Breast epithelium (tissue), 4 donors: ENCODE measurements around the gene ROMO1. TPM values are rescaled to one million over a fixed set of nuclear protein-coding genes. Genes with fewer than 3 reads are reported as not detected.
A peak's percentile ranks its signal among the peaks of the same experiment; 100 is the strongest.
"Not testable (repeated sequence)": the region's sequence is repeated elsewhere in the genome, so short reads cannot be mapped to it uniquely, and the experiment has no call there.

Source experiments
- DNase-seq, 2 donors: peaks; one replicate each; pipeline ENCODE4 v3.0.0-alpha.2; 2019; ENCODE audit warnings: low spot score in 2 of 2
- H3K27ac ChIP-seq, 2 donors: fragments of 200-600 bp; sonication (generic) in 1 of 2; one replicate each; pipeline ENCODE4 v1.5.1; 2016 to 2019; ENCODE audit warnings: mild to moderate bottlenecking in 1 of 2
- H3K27me3 ChIP-seq, 2 donors: fragments of 200-600 bp; sonication (generic) in 1 of 2; one replicate each; pipeline versions ENCODE4 v1.5.1 to v1.6.0; 2017 to 2019; ENCODE audit warnings: control low read depth in 1 of 2, mild to moderate bottlenecking in 1 of 2
- H3K36me3 ChIP-seq: fragments of 200-600 bp; one replicate; pipeline ENCODE4 v1.5.1; 2019
- H3K4me1 ChIP-seq, 2 donors: fragments of 200-600 bp; sonication (generic); one replicate each; pipeline ENCODE4 v1.5.1; 2016 to 2019; ENCODE audit warnings: control low read depth in 1 of 2
- H3K4me3 ChIP-seq, 3 donors: fragments of 200-600 bp; sonication (generic); 1 replicate in 2 of 3; 2 replicates in 1 of 3; pipeline ENCODE4 v1.5.1; 2016 to 2019; ENCODE audit warnings: mild to moderate bottlenecking in 3 of 3, moderate library complexity in 2 of 3
- H3K9me3 ChIP-seq, 2 donors: fragments of 200-600 bp; sonication (generic) in 1 of 2; one replicate each; pipeline ENCODE4 v1.5.1; 2016 to 2019; ENCODE audit warnings: control low read depth in 1 of 2
- POLR2A ChIP-seq: fragments of 450-650 bp; IDR thresholded peaks from one replicate; pipeline ENCODE4 v1.6.1; 2016; ENCODE audit warnings: antibody characterized with exemption, mild to moderate bottlenecking, moderate library complexity
- POLR2AphosphoS5 ChIP-seq, 3 donors: sonication (generic); formaldehyde crosslinking; IDR thresholded peaks; one replicate each; pipeline ENCODE4 v1.6.1; 2017; ENCODE audit warnings: antibody characterized with exemption in 3 of 3
- intact Hi-C: fragments of 100-400 bp; cut with DNase I; formaldehyde crosslinking; loops from one replicate; pipeline ENCODE4 v1.15.1; 2023; ENCODE audit warnings: low total_unique reads
- total RNA-seq, 3 donors: library from RNA; depleted of rRNA; stranded (reverse); fragments of >200 nt; gene quantifications; one replicate each; pipeline ENCODE4 v1.1.0, GENCODE V29; 2016
- TF ChIP-seq, protein P1 (sequence below), 3 donors: fragments of 450-650 bp; IDR thresholded peaks; one replicate each; pipeline ENCODE4 v1.5.1; 2016 to 2017; ENCODE audit warnings: antibody characterized with exemption in 3 of 3, mild to moderate bottlenecking in 3 of 3, moderate library complexity in 3 of 3

Gene ROMO1
- total RNA-seq, 3 donors from 2014 or later = 231 to 348 (median 306) TPM

DNA sequence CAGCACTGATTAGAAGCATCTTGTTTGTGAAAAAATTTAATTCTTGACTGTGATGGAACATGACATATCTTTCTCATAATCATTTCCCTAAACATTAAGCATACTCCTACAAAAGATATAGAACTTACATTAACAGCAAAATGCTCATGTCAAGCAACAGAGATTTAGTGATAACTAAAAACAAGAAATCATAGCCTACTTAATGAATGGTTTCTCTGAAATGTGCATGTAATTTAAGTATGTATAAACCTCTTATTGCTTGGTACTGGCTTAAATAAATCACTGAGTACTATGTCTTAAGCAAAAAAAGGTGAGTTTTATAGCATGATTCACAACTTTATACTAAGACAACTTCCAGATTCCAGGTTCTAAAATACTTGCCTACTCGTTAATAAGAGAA is 9.3 kb downstream of the ROMO1 start:
- TF ChIP-seq, protein P1, sequence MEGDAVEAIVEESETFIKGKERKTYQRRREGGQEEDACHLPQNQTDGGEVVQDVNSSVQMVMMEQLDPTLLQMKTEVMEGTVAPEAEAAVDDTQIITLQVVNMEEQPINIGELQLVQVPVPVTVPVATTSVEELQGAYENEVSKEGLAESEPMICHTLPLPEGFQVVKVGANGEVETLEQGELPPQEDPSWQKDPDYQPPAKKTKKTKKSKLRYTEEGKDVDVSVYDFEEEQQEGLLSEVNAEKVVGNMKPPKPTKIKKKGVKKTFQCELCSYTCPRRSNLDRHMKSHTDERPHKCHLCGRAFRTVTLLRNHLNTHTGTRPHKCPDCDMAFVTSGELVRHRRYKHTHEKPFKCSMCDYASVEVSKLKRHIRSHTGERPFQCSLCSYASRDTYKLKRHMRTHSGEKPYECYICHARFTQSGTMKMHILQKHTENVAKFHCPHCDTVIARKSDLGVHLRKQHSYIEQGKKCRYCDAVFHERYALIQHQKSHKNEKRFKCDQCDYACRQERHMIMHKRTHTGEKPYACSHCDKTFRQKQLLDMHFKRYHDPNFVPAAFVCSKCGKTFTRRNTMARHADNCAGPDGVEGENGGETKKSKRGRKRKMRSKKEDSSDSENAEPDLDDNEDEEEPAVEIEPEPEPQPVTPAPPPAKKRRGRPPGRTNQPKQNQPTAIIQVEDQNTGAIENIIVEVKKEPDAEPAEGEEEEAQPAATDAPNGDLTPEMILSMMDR (IDR thresholded peaks at IDR 0.05) = no peak
- TF ChIP-seq POLR2A (no peak), POLR2AphosphoS5 (IDR thresholded peaks at IDR 0.05) (no peak)
- no peak for DNase-seq

DNA sequence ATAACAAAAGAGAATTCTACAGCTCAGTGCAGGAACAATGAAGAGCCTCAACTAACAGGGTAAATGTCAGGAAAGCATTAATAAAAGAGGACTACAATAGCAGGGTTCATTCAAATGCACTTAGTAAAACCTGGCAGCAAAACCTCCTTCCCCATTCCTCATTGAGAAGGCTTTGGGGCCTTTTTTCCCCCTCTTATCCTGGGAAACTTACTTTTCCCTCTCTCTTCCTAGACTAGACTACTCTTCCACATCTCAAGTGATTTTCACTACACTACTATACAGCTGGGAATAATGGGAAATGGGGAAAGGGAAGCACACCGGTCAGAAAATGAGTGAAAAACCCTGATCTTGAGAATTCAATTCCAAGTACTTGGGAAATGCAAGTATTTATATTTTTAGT is 10.1 kb downstream of the ROMO1 start:
- TF ChIP-seq POLR2A = no peak
- TF ChIP-seq, protein P1 (IDR thresholded peaks at IDR 0.05) = no peak
- TF ChIP-seq POLR2AphosphoS5 (IDR thresholded peaks at IDR 0.05) = no peak
- Histone ChIP-seq H3K27me3 (no peaks in the 10 kb centered on the region), H3K36me3 (peaks cover 10% of the 10 kb centered on the region), H3K4me1 (peaks cover 3 to 5% of the 10 kb centered on the region in 2 donors), H3K27ac (no peak overlapping the region), H3K9me3 (no peaks in the 10 kb centered on the region), H3K4me3 (no peak overlapping the region)
- intact Hi-C loops = no loop called here
- no peak for DNase-seq

More for the DNA sequence above, 9.3 kb downstream of the ROMO1 start:
- Histone ChIP-seq H3K27ac (no peak overlapping the region), H3K9me3 (no peaks in the 10 kb centered on the region), H3K27me3 (no peaks in the 10 kb centered on the region), H3K4me3 (no peak overlapping the region), H3K4me1 (peaks cover 3 to 5% of the 10 kb centered on the region in 2 donors), H3K36me3 (peaks cover 4% of the 10 kb centered on the region)
- intact Hi-C loops = no loop called here

- Histone ChIP-seq H3K4me1 (peaks cover 3 to 5% of the 10 kb centered on the region in 2 donors), H3K9me3 (no peaks in the 10 kb centered on the region), H3K27ac (no peak overlapping the region), H3K27me3 (no peaks in the 10 kb centered on the region), H3K4me3 (no peak overlapping the region), H3K36me3 (peaks cover 11% of the 10 kb centered on the region)
- no peak for DNase-seq
- intact Hi-C loops = no loop called here
- TF ChIP-seq POLR2AphosphoS5 (IDR thresholded peaks at IDR 0.05) = no peak
- TF ChIP-seq, protein P1 (IDR thresholded peaks at IDR 0.05) = no peak
- TF ChIP-seq POLR2A = no peak
Measured at GRCh38 chr20:35710039-35710438, 10.8 kb downstream of the ROMO1 start.

DNA sequence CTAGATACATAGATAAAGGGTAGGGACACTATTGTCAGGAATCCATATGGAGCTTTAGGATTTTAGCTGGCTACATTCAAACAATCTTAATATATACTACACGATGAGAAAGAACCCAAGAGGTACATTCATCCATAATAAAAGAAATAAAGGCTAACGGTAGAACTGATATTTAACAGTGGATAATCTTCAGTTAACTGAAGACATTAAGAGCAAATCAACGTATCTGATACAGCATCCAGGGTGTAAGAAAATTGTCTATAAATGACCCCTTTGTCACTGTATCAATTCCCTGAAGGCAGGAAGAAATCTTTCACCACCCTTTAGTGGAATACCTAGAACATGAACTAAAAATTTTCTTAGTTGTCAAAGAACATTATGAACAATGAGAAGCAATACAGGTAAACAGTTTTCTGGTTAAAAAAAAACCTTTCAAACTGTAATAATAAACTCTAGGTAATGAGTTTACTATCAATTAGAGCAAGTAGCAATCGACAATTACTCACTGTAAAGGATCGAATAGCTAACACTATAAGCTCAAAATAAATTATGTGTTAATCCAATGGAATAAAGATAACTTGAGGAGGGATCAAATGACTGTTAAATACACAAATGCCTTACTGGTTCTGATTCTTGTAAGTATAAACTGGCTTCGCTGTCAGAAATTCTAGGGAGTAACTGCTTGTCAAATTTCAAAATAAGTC is 11.8 kb downstream of the ROMO1 start:
- Histone ChIP-seq H3K27ac (peak overlapping the region in 1 of 2 donors; percentile 17), H3K36me3 (peaks cover 12% of the 10 kb centered on the region), H3K4me1 (peaks cover 3 to 5% of the 10 kb centered on the region in 2 donors), H3K27me3 (no peaks in the 10 kb centered on the region), H3K9me3 (no peaks in the 10 kb centered on the region), H3K4me3 (no peak overlapping the region)
- intact Hi-C loops = no loop called here
- no peak for DNase-seq
- TF ChIP-seq, protein P1 (IDR thresholded peaks at IDR 0.05) = no peak
- no peak for TF ChIP-seq POLR2A
- TF ChIP-seq POLR2AphosphoS5 (IDR thresholded peaks at IDR 0.05) = no peak

DNA sequence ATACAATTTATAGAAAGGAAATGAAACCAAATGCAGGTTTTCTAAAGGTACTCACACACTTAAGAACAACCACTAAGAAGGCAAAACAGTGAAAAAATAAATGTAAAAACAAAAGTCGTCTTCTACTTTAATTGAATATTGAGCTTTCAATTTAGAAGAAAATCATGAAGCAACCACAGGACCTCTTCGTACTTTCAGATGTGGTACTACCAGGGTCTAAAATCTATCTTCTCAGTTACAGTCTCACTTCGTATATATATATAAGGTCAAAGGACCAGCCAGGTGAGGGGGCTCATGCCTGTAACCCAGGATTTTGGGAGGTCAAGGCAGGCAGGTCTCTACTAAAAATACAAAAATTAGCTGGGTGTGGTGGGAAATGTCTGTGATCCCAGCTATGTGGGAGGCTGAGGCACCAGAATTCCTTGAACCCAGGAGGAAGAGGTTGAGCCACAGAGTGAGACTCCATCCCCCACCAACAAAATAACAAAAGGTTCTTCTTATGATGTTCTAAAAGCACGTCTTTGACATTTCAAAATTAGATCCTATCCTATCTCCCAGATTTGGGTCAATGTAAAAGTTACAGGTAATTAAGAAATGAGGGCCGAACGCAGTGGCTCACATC is 12.5 kb downstream of the ROMO1 start:
- Histone ChIP-seq H3K27me3 (no peaks in the 10 kb centered on the region), H3K4me3 (no peak overlapping the region), H3K4me1 (peaks cover 3 to 5% of the 10 kb centered on the region in 2 donors), H3K27ac (peak overlapping the region in 1 of 2 donors; percentile 17), H3K9me3 (no peaks in the 10 kb centered on the region), H3K36me3 (peaks cover 19% of the 10 kb centered on the region)
- TF ChIP-seq POLR2AphosphoS5 (IDR thresholded peaks at IDR 0.05) = no peak
- TF ChIP-seq, protein P1 (IDR thresholded peaks at IDR 0.05) = no peak
- TF ChIP-seq POLR2A = no peak
- DNase-seq = no peak
- intact Hi-C loops = no loop called here

DNA sequence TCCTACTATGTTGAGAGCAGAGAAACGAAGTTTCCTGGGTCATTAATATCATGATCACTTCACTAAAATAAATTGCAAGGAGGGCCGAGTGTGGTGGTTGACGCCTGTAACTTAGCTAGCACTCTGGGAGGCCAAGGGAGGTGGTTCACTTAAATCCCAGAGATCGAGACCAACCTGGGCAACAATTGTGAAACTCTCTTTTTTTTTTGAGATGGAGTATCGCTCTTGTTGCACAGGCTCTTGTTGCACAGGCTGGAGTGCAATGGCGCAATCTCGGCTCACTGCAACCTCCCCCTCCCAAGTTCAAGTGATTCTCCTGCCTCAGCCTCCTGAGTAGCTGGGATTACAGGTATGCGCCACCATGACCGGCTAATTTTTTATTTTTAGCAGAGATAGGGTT is 13.9 kb downstream of the ROMO1 start:
- H3K27me3 ChIP-seq, H3K9me3 ChIP-seq, H3K4me3 ChIP-seq, intact Hi-C loops, H3K4me1 ChIP-seq, H3K27ac ChIP-seq, DNase-seq: not testable (repeated sequence)
- H3K36me3 ChIP-seq = peaks cover 21% of the 10 kb centered on the region
